ENCODE measurements around the gene CD96.

Gene CD96

GRCh38 chr3:111694471-111694870, 152.5 kb downstream of the CD96 start:
- Histone ChIP-seq H3K9me3 (no peaks in the 10 kb centered on the region), H3K36me3 (replicated peaks) (no peaks in the 10 kb centered on the region), H3K4me1 (no peaks in the 10 kb centered on the region), H3K27me3 (ENCODE audit: low read depth) (no peaks in the 10 kb centered on the region), H3K4me3 (no peak overlapping the region)
- no peak for DNase-seq (ENCODE audit: low spot score in 2 of 2)
- in situ Hi-C loops (cut with MboI; ENCODE audit: low sequenced_read_pairs), result no loop called here

DNA sequence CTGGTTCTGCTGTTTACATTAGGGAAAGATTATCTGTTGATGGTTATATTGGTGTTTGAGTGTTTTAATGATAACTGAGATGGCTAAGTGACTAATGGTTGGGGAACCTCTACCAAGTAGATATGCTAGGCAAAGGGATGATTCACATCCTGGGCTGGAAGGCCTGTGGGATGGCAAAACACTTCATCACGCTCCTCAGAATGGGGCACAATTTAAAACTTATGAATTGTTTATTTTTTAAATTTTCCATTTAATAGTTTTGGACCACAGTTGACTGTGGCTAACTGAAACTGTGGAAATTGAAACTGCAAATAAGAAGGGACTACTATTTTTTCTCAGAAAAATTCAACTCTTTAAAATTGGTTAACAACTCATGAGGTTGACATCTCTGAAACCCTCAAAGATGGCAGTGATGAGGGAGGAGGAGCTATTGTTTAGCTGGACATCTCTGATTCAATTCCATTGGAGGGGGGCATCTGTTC, 153.7 kb downstream of the CD96 start:
- no peaks in the 10 kb centered on the region for H3K9me3 ChIP-seq
- no peak for DNase-seq (ENCODE audit: low spot score in 2 of 2)

DNA sequence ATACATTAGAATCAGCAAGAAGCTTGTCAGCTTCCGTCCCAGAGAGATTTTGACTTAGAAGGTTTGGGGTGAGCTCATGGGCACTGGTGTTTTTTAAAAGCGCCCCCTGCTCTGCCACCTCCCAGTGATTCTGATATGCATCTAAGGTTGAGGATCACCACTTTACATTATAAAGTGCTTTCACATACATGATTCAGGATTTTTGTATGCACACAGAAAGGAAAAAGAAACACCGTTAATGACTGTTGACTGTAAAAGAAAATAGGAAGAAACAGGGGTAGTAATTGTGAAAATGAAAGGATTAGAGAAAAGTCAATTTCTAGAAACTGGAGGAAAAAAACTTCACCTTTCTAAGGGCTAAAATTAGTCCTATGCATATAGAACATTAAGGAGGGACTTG, 158.1 kb downstream of the CD96 start:
- DNase-seq (ENCODE audit: low spot score in 2 of 2), result no peak

More for the DNA sequence above, 153.7 kb downstream of the CD96 start:
- in situ Hi-C loops (cut with MboI; ENCODE audit: low sequenced_read_pairs), result no loop called here
- Histone ChIP-seq H3K27me3 (ENCODE audit: low read depth) (no peaks in the 10 kb centered on the region), H3K36me3 (replicated peaks) (no peaks in the 10 kb centered on the region), H3K4me1 (no peaks in the 10 kb centered on the region), H3K4me3 (no peak overlapping the region)

DNA sequence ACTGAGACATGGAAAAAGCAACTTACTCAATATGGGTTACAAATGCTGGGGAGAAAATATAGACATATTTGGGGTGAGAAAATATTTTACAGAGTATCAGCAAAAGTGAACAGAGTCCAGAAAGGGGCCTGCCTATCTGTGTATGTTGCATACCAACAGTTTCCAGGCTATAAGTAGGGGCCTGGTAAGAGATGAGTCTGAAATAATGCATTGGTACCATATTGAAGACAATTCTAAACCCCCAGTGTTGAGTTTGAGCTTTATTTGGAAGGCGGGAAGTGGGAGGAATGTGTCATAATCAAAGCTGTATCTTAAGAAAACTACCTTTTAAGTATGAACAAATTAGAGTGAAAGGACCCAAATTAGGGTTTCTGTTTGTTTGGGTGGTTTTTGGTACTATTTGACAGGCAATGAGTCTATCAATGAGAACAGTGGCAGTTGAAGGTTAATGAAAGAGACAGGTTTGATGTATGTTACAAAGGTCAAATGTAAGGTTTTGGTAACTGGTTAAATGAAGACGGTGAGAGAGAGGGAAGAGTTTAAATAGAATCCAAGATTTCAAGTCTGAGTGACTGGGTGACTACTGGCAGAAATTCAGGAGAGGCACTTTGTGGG, 159.4 kb downstream of the CD96 start:
- no peak overlapping the region for H3K4me3 ChIP-seq
- no peaks in the 10 kb centered on the region for H3K27me3 ChIP-seq (ENCODE audit: low read depth)
- H3K36me3 ChIP-seq (replicated peaks), result no peaks in the 10 kb centered on the region
- no peaks in the 10 kb centered on the region for H3K9me3 ChIP-seq
- DNase-seq (ENCODE audit: low spot score in 2 of 2), result no peak
- in situ Hi-C loops (cut with MboI; ENCODE audit: low sequenced_read_pairs), result no loop called here
- H3K4me1 ChIP-seq, result no peaks in the 10 kb centered on the region

More for the DNA sequence above, 158.1 kb downstream of the CD96 start:
- in situ Hi-C loops (cut with MboI; ENCODE audit: low sequenced_read_pairs), result no loop called here
- H3K4me3 ChIP-seq, result no peak overlapping the region
- H3K9me3 ChIP-seq, result no peaks in the 10 kb centered on the region
- H3K36me3 ChIP-seq (replicated peaks), result no peaks in the 10 kb centered on the region
- no peaks in the 10 kb centered on the region for H3K4me1 ChIP-seq
- no peaks in the 10 kb centered on the region for H3K27me3 ChIP-seq (ENCODE audit: low read depth)
